Cerebellar cortex (tissue), 1 donor: Measurements from ENCODE around the gene HEATR5A.
"Not testable (repeated sequence)": the region's sequence is repeated elsewhere in the genome, so short reads cannot be mapped to it uniquely, and the experiment has no call there.

ENCODE experiments used
- DNase-seq: peaks from one replicate; pipeline ENCODE4 v3.0.0-alpha.2; 2015; ENCODE audit warnings: low spot score

Gene HEATR5A

GRCh38 chr14:31257554-31258426 is 162.6 kb downstream of the HEATR5A start:
- DNase-seq, result not testable (repeated sequence)

GRCh38 chr14:31257244-31257553 is 163.2 kb downstream of the HEATR5A start:
- DNase-seq, result no peak

GRCh38 chr14:31256534-31257243 is 163.7 kb downstream of the HEATR5A start:
- DNase-seq, result no peak

DNA sequence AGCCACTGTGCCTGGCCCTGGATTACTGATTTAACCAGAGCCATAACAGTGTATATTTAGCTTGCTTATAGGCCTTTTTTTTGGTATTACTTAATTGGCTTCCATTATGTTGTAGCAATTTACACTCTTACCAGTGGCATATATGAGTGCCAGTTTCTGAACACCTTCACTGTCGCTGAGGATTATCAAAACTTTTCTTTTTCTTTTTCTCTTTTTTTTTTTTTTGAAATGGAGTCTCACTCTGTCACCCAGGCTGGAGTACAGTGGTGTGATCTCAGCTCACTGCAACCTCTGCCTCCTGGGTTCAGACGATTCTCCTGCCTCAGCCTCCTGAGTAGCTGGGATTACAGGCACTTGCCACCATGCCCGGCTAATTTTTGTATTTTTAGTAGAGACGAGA is 164.4 kb downstream of the HEATR5A start:
- not testable (repeated sequence) for DNase-seq

- no peak for DNase-seq
Measured at GRCh38 chr14:31255286-31255685, 165.1 kb downstream of the HEATR5A start.

DNA sequence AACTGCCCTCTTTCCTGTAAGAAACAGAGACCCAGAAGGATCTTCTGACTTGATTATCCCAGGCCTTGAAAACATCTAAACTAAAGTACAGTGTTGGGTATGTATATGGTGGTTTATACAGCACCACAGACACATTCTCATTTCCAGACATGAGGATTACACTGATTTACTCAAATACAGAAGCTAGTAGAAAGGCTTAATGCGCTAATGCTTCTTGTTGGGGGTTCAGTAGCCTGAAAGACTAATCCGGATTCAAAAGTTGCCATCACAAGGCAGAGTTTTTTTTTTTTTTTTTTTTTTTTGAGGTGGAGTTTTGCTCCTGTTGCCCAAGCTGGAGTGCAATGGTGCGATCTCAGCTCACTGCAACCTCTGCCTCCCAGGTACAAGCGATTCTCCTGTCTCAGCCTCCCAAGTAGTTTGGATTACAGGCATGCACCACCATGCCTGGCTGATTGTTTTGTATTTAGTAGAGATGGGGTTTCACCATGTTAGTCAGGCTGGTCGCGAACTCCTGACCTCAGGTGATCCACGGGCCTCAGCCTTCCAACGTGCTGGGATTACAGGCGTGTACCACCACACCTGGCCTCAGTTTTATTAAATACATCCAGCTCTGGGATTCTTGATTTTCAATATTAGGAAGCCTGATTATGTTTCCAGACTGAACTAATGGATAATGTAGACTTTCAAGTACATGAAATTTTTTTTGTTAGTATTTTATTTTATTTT is 166.4 kb downstream of the HEATR5A start:
- DNase-seq, result no peak

- no peak for DNase-seq
Measured at GRCh38 chr14:31252865-31253264, 167.5 kb downstream of the HEATR5A start.

DNA sequence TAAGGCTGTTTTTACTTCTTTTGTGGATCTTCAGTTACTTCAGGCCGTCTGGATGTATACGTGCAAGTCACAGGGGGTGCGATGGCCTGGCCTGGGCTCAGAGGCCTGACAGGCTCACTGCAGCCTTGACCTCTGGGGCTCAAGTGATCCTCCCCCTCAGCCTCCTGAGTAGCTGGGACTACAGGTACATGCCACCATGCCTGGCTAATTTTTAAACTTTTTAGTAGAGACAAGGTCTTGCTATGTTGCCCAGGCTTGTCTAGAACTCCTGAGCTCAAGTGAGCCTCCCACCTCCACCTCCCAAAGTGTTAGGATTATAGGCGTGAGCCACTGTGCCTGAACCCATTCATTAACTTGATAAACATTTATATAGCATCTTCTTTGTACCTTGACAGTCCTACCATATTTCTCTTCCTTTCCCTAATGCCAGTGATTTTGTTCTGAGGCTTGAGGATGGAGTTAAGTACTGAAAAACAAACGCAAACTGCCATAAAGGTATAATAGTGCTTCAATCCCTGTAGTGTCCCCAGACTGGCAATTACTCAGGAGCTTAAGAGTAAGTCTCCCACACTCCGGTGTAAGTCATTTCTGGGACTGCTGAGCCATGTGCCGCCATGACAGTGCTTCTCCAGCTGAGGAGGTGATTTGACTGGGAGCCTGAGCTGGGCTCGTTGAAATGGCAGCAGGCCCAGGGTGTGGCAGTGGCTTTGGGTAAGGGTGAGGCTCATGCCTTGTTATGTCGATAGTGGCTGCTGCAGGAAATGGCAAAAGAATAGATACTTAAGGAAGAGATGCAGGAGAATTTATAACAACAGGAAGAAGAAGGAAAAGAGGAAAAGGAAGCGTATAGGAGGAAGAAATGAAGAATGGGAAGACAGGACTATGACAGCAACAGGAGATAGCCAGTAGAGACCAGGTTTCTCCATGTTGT is 169.1 kb downstream of the HEATR5A start:
- no peak for DNase-seq

- DNase-seq, result no peak
Measured at GRCh38 chr14:31244626-31245025, 175.7 kb downstream of the HEATR5A start.

- DNase-seq, result no peak
Measured at GRCh38 chr14:31243860-31244259, 176.5 kb downstream of the HEATR5A start.

- not testable (repeated sequence) for DNase-seq
Measured at GRCh38 chr14:31242161-31242940, 178.0 kb downstream of the HEATR5A start.
